Astrocyte of the hippocampus (primary cell): ENCODE results near the gene IP6K3.

ENCODE experiments used
- DNase-seq: peaks from one replicate; pipeline ENCODE4 v3.0.0; 2011; ENCODE audit warnings: low read depth, low spot score

Gene IP6K3

GRCh38 chr6:33759887-33760629 is 13.4 kb upstream of the IP6K3 start:
- DNase-seq, result no peak

DNA sequence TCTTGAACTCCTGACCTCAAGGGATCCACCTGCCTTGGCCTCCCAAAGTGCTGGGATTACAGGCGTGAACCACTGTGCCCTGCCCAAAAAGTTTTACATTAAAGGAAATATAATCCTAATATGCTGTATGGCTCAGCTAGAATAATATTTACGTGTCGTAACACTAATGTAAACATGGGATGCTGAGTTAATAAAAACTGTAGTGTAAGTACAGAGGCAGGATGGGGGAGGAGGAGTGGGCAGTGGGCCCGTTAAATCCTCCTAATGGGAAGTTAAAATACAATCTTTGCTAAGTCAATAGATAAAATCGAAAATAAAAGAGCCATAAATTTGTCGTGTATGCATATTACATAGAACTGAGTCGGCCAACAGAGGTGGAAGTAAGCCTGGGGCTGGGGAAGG is 12.1 kb upstream of the IP6K3 start:
- DNase-seq, result no peak

DNA sequence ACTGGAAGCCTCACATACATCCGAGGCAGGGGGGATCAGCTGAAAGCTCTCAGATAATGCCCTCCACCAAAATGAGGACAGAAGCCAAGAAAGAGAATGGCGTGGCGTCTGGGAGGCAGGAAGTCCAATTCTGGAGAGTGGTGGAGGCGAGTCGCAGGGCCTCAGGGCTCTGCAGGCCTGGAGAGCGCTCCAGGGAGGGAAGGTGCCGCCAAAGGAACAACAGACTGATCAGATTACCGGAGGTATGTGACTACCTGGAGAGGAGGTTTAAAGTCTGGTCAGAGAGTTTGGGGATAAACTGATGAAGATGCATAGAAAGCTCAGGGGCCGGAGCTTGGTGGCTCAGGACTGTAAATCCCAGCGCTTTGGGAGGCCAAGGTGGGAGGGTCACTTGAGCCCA is 11.2 kb upstream of the IP6K3 start:
- DNase-seq, result no peak

DNA sequence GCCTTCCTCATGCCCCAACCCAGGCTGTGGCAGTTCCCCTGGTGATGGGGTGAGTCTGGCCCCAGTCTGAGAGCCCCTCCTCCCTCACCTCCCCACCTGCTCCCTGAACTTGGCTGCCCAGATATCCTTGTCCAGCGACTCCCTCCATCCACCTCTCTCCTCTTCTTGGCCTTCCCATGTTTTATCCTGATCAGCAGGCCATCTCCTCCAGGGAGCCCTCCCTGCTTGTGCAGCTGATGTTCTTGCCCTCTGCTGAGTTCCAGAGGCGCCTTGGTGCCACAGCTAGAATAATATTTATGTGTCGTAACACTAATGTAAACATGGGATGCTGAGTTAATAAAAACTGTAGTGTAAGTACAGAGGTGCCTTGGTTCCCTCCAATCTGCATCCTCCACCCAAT is 10.4 kb upstream of the IP6K3 start:
- DNase-seq, result no peak

DNA sequence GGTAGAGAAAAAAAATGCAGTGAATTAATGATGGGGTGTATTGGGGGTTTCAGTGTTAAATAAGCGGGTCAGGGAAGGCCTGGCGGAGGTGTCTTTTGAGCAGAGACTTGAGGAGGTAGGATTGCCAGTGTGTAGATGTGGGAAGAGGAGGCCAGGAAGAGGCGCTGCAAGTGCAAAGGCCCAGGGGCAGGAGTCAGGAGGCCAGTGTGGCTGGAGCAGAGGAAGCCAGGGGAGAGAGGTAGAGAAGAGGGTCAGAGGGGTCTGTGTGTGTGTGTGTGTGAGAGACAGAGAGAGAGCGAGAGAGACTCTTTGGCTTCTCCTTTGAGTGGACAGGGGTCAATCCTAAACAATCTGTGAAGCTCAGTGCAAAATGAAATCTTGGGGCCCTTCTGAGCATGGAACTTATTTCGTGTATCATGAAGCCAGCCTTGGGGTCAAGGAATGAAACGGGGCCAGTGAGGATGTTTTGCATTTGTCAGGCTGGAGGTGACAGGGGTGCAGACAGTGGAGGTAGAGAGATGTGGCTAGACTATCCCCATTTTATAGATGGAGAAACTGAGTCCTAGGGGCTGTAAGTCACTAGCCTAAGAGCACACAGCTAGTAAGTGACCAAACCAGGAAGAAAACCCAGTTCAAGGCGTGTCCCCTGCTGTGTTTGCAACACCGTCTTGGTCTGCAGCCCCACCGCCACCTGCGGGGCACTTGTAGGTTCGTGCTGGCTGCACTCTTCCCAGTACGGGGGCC is 9.7 kb upstream of the IP6K3 start:
- no peak for DNase-seq

GRCh38 chr6:33755070-33755869 is 8.6 kb upstream of the IP6K3 start:
- peak; percentile 23 for DNase-seq

GRCh38 chr6:33754222-33754621 is 7.5 kb upstream of the IP6K3 start:
- no peak for DNase-seq

DNA sequence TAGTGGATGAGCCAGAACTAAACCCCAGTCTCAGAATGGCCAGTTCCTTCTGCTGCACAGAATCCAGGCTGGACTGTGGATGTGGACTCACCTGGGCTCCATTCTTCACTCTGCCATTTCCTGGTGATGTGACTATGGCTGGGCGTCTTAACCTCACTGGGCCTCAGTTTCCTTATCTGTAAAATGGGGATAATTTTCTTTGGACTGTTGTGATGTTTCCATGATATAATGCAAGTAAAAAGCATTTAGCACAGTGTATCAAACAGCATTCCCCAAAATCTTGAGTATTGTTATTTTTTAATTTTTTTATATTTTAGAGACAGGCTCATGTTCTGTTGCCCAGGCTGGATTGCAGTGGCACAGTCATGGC is 5.9 kb upstream of the IP6K3 start:
- no peak for DNase-seq

DNA sequence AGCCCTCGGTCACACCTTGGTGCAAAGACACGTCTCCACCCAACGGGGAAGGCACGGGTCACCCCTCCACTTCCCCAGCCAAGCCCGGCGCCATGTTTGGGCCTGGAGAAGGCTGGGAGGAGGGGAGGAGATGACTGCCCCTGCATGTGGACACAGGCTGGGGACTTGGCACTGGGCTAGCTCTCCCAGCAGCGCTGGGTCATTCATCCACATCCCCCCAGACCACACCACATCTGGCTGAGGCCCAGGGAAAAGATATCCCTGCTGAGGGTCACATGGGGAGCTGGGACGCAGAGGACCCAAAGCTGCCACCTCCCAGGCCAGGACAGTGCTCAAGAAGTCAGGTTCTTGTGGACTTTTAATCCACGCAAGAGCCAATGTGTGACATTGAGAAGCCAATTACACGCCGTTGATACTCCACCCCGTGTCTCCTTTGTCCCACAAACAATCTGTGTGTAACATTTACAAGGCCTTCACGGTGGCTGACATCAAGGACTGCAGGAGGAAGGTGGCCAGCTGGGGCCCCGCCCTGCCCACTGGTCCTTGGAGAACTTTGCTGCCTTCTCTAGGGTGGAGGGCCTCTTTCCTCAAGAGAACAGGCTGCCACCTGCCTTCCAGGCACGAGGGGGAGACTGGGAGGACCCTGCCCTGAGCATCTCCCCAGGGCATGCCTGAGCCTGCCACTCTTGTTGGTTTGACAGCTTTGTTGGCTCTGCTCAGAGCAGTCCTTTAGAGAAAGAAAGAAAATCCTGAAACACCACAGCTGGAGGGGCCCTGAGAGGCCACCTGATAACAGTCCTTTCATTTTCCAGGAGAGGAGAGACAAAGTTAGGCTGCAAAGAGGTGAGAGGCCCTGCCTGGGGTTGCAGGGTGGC is 5.3 kb upstream of the IP6K3 start:
- no peak for DNase-seq

DNA sequence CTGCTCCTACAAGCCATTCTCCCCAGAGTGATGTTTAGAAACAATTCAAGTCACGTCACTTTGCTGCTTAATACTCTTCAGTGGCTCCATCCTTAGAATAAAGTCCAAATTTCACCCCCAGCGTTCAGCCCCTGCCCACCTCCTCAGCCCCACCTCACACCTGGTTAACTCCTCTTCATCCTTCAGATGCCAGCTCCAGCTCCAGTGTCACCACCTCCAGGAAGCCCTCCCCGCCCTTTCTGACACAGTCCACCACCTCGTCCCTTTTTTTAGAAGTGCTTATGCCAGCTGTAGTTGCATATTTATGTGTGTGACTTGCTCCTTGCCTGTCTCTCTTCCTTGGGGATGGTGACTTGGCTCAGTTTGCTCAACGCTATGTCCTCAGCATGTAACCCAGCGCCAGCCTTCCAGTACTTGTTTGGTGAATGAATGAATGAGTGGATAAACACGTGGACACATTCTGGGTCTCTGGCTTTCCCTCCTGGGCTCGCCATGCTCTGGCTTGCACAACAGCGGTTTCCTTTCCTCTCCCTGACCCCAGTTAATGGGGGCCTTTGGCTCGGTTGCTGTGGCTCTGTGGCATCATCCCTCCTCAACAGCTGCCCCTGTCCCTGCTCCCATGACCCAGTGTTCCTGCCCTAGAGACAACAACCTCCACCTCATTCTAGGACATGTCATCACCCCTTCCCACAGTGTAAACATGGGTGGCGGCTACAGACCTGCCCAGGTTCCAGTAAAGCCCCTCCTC is 3.7 kb upstream of the IP6K3 start:
- DNase-seq, result no peak

DNA sequence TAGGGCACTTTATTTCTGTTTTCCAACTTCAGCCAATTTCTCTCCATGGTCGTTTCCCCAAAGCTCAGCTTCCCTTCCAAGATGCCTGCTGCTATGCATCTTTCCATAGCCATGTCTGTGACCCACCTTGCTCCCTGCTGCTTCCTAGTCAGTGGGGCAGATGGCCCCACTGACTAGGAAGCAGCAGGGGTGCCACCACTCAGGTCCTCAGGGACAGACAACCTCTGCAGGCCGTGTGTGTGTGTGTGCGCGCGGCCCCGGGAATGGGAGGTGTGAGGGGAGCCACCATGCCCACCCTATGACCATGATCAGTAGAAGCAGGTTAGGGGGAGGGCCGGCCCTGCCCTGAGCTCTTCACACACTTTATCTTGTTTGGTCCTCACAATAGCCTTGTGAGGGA is 2.7 kb upstream of the IP6K3 start:
- DNase-seq, result no peak

DNA sequence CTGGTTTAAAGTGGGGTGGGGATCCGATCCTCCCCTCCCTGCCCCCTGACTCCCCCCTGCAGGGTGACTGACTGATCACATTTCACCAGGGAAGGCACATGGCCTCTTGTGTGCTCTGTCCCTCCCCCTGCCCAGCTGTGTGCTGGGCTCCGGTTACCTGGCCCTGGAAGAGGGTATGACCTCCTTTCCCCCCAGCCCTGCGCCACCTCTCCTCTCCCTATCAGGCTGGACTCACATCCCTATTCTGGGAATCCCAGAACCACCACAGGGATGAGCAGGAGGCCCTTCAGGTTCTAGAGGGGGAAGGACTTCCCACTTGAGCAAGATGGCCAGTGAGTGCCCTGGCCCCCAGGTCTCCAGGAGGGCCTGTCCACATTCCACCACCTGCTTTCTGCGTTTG is 2.1 kb upstream of the IP6K3 start:
- DNase-seq, result no peak

DNA sequence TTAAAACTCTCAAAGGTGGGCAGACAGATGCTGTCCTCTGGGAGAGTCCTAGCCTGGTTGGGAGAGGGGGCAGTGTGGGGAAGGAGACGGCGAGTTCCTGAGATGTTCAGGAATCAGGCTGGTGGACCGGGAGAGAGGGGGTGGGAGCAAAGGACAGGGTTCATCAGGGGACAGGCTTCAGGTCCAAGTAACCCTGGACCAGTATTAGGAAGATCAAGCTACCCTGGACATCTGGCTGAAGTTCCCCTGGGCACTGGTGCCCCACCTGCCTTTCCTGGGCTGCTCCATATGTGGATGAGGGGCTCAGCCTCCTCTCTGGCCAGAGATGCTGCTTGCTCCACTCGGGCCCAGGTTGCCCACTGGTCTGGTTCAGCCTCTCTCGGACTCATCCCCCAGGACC is 1.1 kb upstream of the IP6K3 start:
- no peak for DNase-seq

DNA sequence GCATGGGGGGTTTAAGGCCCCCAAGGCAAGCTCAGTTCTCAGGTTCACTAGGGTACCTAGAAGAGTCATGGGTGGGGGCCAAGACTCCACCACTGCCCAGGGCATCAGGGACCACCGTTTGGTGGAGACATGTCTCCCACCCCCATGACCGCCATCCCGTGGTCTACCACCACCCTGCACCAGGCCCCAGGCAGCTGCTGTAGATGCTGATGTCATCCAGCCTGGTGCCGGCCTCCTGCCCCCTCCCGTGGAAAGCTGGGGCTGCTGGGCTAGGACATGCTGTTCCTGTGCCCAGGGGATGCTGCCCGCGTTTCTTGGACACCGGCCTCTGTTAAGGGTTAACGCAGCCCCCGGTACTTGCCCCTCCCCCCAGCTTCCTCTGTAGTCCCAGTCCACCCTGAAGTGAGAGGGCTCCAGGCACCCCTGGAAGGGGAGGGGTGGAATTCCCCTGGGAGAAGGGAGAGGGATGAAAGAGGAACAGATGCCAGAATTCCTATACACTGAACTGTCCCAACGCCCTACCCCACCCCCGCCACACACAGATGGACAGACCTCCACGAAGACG is 587 bp downstream of the IP6K3 start:
- DNase-seq, result peak; percentile 68

DNA sequence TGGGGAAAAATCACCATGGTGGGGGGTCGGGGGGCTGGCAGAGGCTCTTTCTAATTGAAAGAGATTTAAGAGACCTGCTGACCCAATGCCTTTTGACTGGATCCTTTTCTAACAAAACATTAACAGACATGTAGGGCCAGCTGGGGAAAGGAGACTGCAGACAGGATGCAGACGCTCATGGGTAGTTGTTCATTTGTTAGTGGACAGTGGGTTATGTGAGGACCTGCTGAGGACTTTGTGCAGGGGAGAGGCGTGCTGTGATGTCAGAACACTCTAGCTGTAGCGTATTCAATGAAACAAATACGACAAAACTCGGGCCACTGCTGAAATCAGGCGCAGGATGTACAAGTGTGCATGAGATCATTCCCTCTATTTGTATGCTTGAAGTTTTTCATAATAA is 1.2 kb downstream of the IP6K3 start:
- DNase-seq, result no peak

DNA sequence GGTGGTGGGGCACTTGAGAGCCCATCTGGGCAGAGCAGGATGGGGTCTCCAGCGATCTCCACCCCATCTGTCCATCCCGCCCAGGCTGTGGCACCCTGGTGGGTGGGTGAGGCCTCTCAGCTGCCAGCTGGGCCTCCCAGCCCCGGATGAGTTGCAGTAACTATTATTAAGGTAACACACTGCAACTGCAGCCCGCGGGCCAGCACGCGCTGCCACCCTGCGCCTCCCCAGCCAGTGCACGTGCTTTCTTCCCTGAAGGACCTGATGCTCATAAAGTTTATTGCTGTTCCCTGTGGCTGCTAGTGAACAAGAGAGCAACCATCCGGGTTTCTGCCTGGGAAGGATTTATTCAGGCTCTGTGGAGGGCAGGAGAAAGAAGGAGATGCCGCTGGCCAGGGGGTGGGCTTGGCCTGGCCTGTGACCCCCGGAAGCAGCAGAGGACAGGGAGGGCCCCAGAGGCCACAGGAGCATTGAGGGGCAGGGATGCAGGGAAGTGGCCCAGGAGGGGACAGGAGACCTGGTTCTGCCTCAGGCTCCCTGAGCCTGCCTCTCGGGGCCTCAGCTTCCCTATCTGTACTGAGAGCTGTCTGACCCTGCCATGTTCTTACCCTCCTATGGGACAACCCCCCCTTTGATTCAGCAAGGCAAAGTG is 1.7 kb downstream of the IP6K3 start:
- no peak for DNase-seq

GRCh38 chr6:33744001-33744848 is 2.5 kb downstream of the IP6K3 start:
- DNase-seq, result peak; percentile 89

- DNase-seq, result no peak
These were observed 3.9 kb downstream of the IP6K3 start for GRCh38 chr6:33742837-33743236.

- DNase-seq, result no peak
These were observed 4.6 kb downstream of the IP6K3 start for GRCh38 chr6:33742092-33742491.
